Suprapubic skin (tissue), 4 donors: ENCODE measurements around the gene HSPA1A.
"Not testable (repeated sequence)": the region's sequence is repeated elsewhere in the genome, so short reads cannot be mapped to it uniquely, and the experiment has no call there.

ENCODE experiments used
- POLR2A ChIP-seq, 2 donors: fragments of 450-650 bp; IDR thresholded peaks; one replicate each; pipeline ENCODE4 v1.6.1; 2017; ENCODE audit warnings: antibody characterized with exemption in 2 of 2, mild to moderate bottlenecking in 2 of 2, moderate library complexity in 2 of 2
- POLR2AphosphoS5 ChIP-seq, 3 donors: sonication (generic); formaldehyde crosslinking; IDR thresholded peaks; one replicate each; pipeline ENCODE4 v1.6.1; 2017; ENCODE audit warnings: antibody characterized with exemption in 3 of 3
- TF ChIP-seq, protein P1 (sequence below), 2 donors: fragments of 200-600 bp in 1 of 2; fragments of 450-650 bp in 1 of 2; sonication (generic) in 1 of 2; IDR thresholded peaks; one replicate each; pipeline ENCODE4 v1.5.1; 2016 to 2019; ENCODE audit warnings: antibody characterized with exemption in 2 of 2, mild to moderate bottlenecking in 1 of 2, moderate library complexity in 1 of 2

GRCh38 chr6:31801031-31801927 is 14.1 kb upstream of the HSPA1A start:
- TF ChIP-seq POLR2AphosphoS5, POLR2A (IDR thresholded peaks at IDR 0.05): not testable (repeated sequence)
- TF ChIP-seq, protein P1, sequence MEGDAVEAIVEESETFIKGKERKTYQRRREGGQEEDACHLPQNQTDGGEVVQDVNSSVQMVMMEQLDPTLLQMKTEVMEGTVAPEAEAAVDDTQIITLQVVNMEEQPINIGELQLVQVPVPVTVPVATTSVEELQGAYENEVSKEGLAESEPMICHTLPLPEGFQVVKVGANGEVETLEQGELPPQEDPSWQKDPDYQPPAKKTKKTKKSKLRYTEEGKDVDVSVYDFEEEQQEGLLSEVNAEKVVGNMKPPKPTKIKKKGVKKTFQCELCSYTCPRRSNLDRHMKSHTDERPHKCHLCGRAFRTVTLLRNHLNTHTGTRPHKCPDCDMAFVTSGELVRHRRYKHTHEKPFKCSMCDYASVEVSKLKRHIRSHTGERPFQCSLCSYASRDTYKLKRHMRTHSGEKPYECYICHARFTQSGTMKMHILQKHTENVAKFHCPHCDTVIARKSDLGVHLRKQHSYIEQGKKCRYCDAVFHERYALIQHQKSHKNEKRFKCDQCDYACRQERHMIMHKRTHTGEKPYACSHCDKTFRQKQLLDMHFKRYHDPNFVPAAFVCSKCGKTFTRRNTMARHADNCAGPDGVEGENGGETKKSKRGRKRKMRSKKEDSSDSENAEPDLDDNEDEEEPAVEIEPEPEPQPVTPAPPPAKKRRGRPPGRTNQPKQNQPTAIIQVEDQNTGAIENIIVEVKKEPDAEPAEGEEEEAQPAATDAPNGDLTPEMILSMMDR (IDR thresholded peaks at IDR 0.05) = not testable (repeated sequence)
